ENCODE measurements around the gene NRXN3. TPM values are rescaled to one million over a fixed set of nuclear protein-coding genes. Genes with fewer than 3 reads are reported as not detected.

NRXN3 gene
- total RNA-seq, 3 donors from 2014 or later: 2.1 to 27.3 (median 2.6) TPM

DNA sequence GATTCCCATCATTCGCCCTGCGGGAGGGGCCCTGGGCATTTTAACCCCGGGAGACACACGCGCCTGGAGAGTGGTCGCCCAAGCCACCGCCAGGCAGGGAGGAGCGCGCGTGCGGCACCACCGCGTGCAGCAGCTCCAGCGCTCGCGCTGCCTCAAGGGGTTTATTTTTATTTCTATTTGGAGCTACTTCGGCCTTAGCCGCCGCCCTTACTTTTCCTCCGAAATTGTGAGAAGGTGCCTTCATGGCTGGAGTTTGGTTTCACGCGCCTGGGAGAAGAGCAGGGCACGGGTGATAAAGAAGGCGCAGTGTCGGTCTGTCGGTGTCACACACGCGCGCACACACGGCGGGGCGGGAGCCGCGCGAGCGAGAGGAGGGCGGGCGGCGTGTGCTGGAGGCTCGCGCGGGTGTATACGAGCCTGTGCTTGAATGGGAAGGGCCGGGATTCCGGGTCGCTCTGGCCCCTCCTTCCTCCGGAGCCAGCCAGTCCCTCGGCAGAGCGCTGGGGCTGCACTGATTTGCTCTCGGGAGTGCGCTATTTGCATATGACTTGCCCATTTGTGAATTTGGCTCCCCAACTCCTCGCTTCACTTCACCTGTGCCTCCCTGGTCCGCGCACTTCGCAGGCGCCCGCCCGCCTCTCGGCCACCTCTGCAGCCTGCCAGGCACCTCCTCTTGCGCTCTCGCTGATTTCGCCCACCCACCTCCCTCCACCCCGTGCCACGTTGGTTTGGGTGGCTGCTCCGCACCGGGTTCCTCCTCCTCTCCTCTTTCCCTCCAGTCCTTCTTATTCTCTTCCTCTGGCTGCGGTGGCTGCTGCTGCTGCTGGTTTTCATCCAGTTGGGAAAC lies 1108.8 kb downstream of the NRXN3 start:
- intact Hi-C loops (cut with DNase I, micrococcal nuclease): no loop called here
- peaks cover 12% of the 10 kb centered on the region for H3K4me1 ChIP-seq (ENCODE audit: low read depth)

DNA sequence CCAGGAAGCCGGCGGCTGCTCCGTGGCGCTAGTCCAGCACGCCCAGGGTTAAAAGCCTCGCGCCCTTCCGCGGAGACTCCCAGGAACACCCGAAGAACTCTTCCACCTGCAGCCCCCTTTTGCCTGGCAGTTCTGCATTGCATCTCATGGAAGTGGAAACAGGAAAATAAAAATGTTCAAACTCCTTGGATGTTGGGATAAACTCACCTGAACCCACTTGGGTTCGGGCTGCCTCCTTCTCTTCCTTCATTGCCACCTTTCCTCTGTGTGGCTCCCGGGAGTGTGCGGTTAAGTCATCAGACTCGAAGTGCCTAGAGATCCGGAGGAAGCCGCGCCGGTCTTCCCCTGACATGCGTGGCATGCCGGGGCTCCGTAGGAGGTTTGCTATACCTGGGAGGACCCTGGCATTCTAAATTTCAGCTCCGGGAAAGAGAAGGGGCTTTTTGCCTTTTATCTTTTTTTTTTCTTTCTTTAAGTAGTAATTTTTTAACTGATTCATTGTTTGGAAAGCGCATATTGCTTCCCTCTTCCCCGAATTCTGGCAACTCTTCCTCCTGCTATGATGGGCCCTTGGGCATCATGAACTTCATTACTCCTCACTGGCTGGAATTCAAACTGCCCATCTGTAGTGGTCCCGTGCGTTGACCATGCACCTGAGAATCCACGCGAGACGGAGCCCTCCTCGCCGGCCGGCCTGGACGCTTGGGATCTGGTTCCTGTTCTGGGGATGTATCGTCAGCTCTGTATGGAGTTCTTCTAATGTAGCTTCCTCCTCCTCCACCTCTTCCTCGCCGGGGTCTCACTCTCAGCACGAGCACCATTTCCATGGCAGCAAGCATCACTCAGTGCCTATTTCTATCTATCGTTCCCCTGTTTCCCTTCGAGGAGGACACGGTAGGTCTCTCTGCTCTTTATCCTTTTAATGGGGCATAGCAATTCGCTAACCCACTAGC lies 1109.7 kb downstream of the NRXN3 start:
- intact Hi-C loops (cut with DNase I, micrococcal nuclease): no loop called here
- peak; percentile 31 for ATAC-seq
- TF ChIP-seq, protein P1, sequence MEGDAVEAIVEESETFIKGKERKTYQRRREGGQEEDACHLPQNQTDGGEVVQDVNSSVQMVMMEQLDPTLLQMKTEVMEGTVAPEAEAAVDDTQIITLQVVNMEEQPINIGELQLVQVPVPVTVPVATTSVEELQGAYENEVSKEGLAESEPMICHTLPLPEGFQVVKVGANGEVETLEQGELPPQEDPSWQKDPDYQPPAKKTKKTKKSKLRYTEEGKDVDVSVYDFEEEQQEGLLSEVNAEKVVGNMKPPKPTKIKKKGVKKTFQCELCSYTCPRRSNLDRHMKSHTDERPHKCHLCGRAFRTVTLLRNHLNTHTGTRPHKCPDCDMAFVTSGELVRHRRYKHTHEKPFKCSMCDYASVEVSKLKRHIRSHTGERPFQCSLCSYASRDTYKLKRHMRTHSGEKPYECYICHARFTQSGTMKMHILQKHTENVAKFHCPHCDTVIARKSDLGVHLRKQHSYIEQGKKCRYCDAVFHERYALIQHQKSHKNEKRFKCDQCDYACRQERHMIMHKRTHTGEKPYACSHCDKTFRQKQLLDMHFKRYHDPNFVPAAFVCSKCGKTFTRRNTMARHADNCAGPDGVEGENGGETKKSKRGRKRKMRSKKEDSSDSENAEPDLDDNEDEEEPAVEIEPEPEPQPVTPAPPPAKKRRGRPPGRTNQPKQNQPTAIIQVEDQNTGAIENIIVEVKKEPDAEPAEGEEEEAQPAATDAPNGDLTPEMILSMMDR (IDR thresholded peaks at IDR 0.05): no peak
- Histone ChIP-seq H3K4me1 (ENCODE audit: low read depth) (peaks cover 12% of the 10 kb centered on the region), H3K9me3 (no peaks in the 10 kb centered on the region), H3K4me3 (no peak overlapping the region), H3K36me3 (ENCODE audit: low read depth) (no peaks in the 10 kb centered on the region)
- DNase-seq: peak; percentile 13 to 30 (median 29)

More for the DNA sequence above, 1108.8 kb downstream of the NRXN3 start:
- DNase-seq (peak; percentile 80 to 86 (median 85)), ATAC-seq (peak; percentile 99)
- no peaks in the 10 kb centered on the region for H3K36me3 ChIP-seq (ENCODE audit: low read depth)
- H3K9me3 ChIP-seq: no peaks in the 10 kb centered on the region
- TF ChIP-seq, protein P1 (IDR thresholded peaks at IDR 0.05): no peak
- H3K4me3 ChIP-seq: no peak overlapping the region

DNA sequence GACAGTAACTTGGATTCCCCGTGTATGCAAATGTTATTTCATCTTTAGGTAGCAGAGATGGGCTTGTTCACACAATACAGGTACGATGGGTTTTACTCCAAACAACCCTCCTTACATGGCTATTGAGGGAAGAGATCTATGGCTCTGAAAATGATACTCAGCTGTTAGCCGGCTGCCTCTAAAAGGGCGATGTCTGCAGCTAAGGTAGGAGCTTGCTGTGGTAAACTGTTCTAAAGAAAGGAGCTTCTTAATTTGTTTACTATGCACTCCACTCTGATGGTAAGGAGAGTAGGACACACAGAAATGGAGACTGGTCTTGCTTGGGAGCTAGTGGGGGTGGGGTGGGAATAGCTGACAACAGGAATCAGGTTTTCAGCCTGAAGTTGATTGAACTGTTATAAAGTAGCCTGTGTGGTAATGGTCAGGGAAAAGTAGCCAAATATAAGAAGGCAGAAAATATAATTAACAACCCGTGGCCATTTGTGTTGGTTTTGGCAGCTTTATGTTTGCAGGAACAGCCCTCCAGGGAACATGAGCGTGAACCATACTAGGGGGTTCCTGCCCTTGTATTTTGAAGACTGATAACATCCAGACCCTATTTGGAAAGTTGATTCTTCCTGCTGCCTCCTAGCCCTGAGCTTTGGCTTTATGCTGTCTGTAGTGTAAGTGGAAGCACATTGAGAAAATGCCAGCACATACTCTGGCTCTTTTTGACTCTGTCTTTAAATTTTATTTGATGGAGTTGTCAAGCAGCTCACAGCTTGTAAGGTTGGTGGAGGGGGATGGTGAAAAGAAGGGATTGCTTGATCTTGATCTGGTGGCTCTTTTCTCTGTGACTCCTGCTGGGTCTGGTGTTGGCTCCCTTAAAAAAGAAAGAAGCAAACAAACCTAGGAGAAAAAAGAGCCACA lies 1111.3 kb downstream of the NRXN3 start:
- Histone ChIP-seq H3K36me3 (ENCODE audit: low read depth) (no peaks in the 10 kb centered on the region), H3K4me1 (ENCODE audit: low read depth) (peaks cover 12% of the 10 kb centered on the region)
- no peak for ATAC-seq

DNA sequence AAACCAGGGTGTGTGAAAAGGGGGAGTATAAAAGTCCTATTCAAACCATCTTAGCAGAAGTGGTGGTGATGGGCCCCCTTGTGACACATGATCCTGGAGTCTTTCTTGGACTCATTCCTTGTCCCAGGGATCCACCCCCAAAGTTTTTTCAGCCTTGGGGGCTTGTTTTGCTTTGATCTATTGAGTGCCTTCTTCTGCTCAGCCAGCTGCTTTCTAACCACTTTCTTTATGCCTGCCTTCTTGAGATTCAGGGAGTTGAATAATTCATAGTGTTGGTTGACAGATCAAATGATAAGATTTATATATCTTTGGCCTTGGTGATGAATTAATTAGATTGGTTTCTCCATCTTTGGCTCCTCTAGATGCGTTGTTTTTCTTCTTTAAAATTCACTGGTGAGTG lies 1114.4 kb downstream of the NRXN3 start:
- TF ChIP-seq, protein P1 (IDR thresholded peaks at IDR 0.05): no peak
- ATAC-seq (no peak), DNase-seq (no peak)
- intact Hi-C loops (cut with DNase I, micrococcal nuclease): no loop called here
- no peaks in the 10 kb centered on the region for H3K4me1 ChIP-seq (ENCODE audit: low read depth)
- H3K4me3 ChIP-seq: no peak overlapping the region
- no peaks in the 10 kb centered on the region for H3K36me3 ChIP-seq (ENCODE audit: low read depth)
- no peaks in the 10 kb centered on the region for H3K9me3 ChIP-seq

More for the DNA sequence above, 1111.3 kb downstream of the NRXN3 start:
- TF ChIP-seq, protein P1 (IDR thresholded peaks at IDR 0.05): no peak
- Histone ChIP-seq H3K4me3 (no peak overlapping the region), H3K9me3 (no peaks in the 10 kb centered on the region)
- intact Hi-C loops (cut with DNase I, micrococcal nuclease): no loop called here
- DNase-seq: no peak

DNA sequence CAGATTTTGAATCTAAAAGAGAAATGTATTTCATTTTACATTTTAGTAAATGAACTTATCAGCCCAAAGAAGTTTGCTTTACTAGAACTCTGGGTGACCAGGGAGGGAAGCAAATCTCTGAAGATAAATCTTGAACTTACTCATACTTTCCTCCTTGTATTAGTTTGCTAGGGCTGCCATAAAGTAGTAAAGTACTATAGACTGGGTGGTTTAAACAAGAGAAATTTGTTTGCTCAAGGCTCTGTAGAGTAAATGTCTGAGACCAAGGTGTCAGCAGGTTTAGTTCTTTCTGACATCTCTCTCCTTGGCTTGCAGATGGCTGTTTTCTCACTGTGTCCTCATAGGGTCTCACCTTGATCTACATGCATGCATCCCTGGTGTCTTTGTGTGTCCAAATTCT lies 1115.1 kb downstream of the NRXN3 start:
- Histone ChIP-seq H3K36me3 (ENCODE audit: low read depth) (no peaks in the 10 kb centered on the region), H3K4me3 (no peak overlapping the region), H3K9me3 (no peaks in the 10 kb centered on the region), H3K4me1 (ENCODE audit: low read depth) (no peaks in the 10 kb centered on the region)
- no peak for DNase-seq
- intact Hi-C loops (cut with DNase I, micrococcal nuclease): no loop called here
- ATAC-seq: peak; percentile 55
- TF ChIP-seq, protein P1 (IDR thresholded peaks at IDR 0.05): no peak
